AG10803 (cell line): ENCODE measurements around the gene TRIM10.

Experiments used
- DNase-seq: peaks from one replicate; pipeline ENCODE4 v3.0.0; 2010; ENCODE audit warnings: low read depth
- H3K4me3 ChIP-seq: 2 replicates; pipeline ENCODE4 v1.5.1; 2011; ENCODE audit warnings: mild to moderate bottlenecking, low read length, control low read depth
- CTCF ChIP-seq: conservative IDR thresholded peaks from 2 replicates; pipeline ENCODE4 v1.5.1; 2011; ENCODE audit warnings: mild to moderate bottlenecking, low read length, control low read depth, inconsistent platforms

Gene TRIM10

GRCh38 chr6:30160785-30161531 lies at the start of gene TRIM10:
Gene TRIM10 (minus strand): TSS chr6:30161211. CDS start chr6:30160858, 353 bp downstream.
- no peak for TF ChIP-seq CTCF
- H3K4me3 ChIP-seq = no peak within 1 kb of the TSS
- no peak for DNase-seq

- H3K4me3 ChIP-seq = no peak overlapping the region
- no peak for TF ChIP-seq CTCF
- peak; percentile 51 for DNase-seq
These were observed 46.7 kb upstream of the TRIM10 start for GRCh38 chr6:30207619-30208295.

GRCh38 chr6:30206799-30207618 lies 46.0 kb upstream of the TRIM10 start:
- no peak for TF ChIP-seq CTCF
- H3K4me3 ChIP-seq = no peak overlapping the region
- DNase-seq = peak; percentile 61

GRCh38 chr6:30206152-30206551 lies 45.1 kb upstream of the TRIM10 start:
- 0 out of 2 replicates have a peak, but pooled peaks have one; percentile 7 for TF ChIP-seq CTCF
- H3K4me3 ChIP-seq = no peak overlapping the region
- DNase-seq = peak; percentile 35

GRCh38 chr6:30204116-30204515 lies 43.1 kb upstream of the TRIM10 start:
- no peak for TF ChIP-seq CTCF
- no peak overlapping the region for H3K4me3 ChIP-seq
- DNase-seq = no peak

- H3K4me3 ChIP-seq = no peak overlapping the region
- TF ChIP-seq CTCF = no peak
- DNase-seq = no peak
These were observed 41.4 kb upstream of the TRIM10 start for GRCh38 chr6:30202366-30202765.
